ENCODE data around the gene PPP1CA. TPM values are rescaled to one million over a fixed set of nuclear protein-coding genes. Genes with fewer than 3 reads are reported as not detected.

PPP1CA gene
- polyA plus RNA-seq, 4 donors, result 77.6 to 177 (median 146) TPM

GRCh38 chr11:67354075-67355022 is 47.3 kb downstream of the PPP1CA start:
- DNase-seq (ENCODE audit: low read depth in 4 of 4, low spot score in 3 of 4), result no peak

- peak in 3 of 4 donors; percentile 84 to 88 (median 84) for DNase-seq (ENCODE audit: low read depth in 4 of 4, low spot score in 3 of 4)
Observed at GRCh38 chr11:67353317-67354074, 48.2 kb downstream of the PPP1CA start, which contains the start of gene POLD4. Gene POLD4 (minus strand): TSS chr11:67353546. CDS start chr11:67353399, 147 bp downstream.

GRCh38 chr11:67352546-67353316 is 48.9 kb downstream of the PPP1CA start:
- DNase-seq (ENCODE audit: low read depth in 4 of 4, low spot score in 3 of 4), result no peak

- DNase-seq (ENCODE audit: low read depth in 4 of 4, low spot score in 3 of 4), result no peak
Observed at GRCh38 chr11:67351275-67352005, 50.2 kb downstream of the PPP1CA start.

- DNase-seq (ENCODE audit: low read depth in 4 of 4, low spot score in 3 of 4), result no peak
Observed at GRCh38 chr11:67349928-67350465, 51.7 kb downstream of the PPP1CA start.

GRCh38 chr11:67349457-67349856 is 52.2 kb downstream of the PPP1CA start:
- no peak for DNase-seq (ENCODE audit: low read depth in 4 of 4, low spot score in 3 of 4)

- no peak for DNase-seq (ENCODE audit: low read depth in 4 of 4, low spot score in 3 of 4)
Observed at GRCh38 chr11:67349036-67349435, 52.6 kb downstream of the PPP1CA start.

Other genes with a start within 250 kb of the PPP1CA start
- gene GRK2, start 135.4 kb downstream of the PPP1CA start, polyA plus RNA-seq (ENCODE audit: insufficient read length in 4 of 4), result 10 to 100 TPM; 43.3 to 66.4 (median 47.0) TPM
- gene ANKRD13D, start 112.6 kb downstream of the PPP1CA start, polyA plus RNA-seq (ENCODE audit: insufficient read length in 4 of 4), result 10 to 100 TPM; 20.2 to 60.0 (median 30.1) TPM
- gene SSH3, start 98.3 kb downstream of the PPP1CA start, polyA plus RNA-seq (ENCODE audit: insufficient read length in 4 of 4), result 10 to 100 TPM; 16.6 to 37.2 (median 24.5) TPM
- 10 to 100 TPM; 18.5 to 36.3 (median 22.3) TPM for gene POLD4, start 48.3 kb downstream of the PPP1CA start, polyA plus RNA-seq (ENCODE audit: insufficient read length in 4 of 4)
- 10 to 100 TPM in 1 of 4 donors, 1 to 10 TPM in 3; 5.4 to 12.9 (median 7.0) TPM for gene CLCF1, start 28.3 kb downstream of the PPP1CA start, polyA plus RNA-seq (ENCODE audit: insufficient read length in 4 of 4)
- 10 to 100 TPM; 16.6 to 37.5 (median 19.1) TPM for gene RAD9A, start 9.9 kb downstream of the PPP1CA start, polyA plus RNA-seq (ENCODE audit: insufficient read length in 4 of 4)
- gene TBC1D10C, start 2.2 kb upstream of the PPP1CA start, polyA plus RNA-seq (ENCODE audit: insufficient read length in 4 of 4), result 10 to 100 TPM in 1 of 4 donors, 1 to 10 TPM in 3; 2.5 to 11.7 (median 4.4) TPM
- gene CARNS1, start 13.8 kb upstream of the PPP1CA start, polyA plus RNA-seq (ENCODE audit: insufficient read length in 4 of 4), result 1 to 10 TPM; 1.1 to 4.4 (median 1.8) TPM
- gene RPS6KB2, start 26.6 kb upstream of the PPP1CA start, polyA plus RNA-seq (ENCODE audit: insufficient read length in 4 of 4), result 10 to 100 TPM; 37.4 to 46.7 (median 41.7) TPM
- 1 to 10 TPM in 3 of 4 donors, under 1 TPM in 1; 0.86 to 2.4 (median 2.0) TPM for gene PTPRCAP, start 35.8 kb upstream of the PPP1CA start, polyA plus RNA-seq (ENCODE audit: insufficient read length in 4 of 4)
- gene CORO1B, start 41.6 kb upstream of the PPP1CA start, polyA plus RNA-seq (ENCODE audit: insufficient read length in 4 of 4), result 10 to 100 TPM; 43.9 to 82.9 (median 59.9) TPM
- gene GPR152, start 50.9 kb upstream of the PPP1CA start, polyA plus RNA-seq (ENCODE audit: insufficient read length in 4 of 4), result not detected
- under 1 TPM; 0.54 to 0.75 (median 0.64) TPM for gene CABP4, start 53.5 kb upstream of the PPP1CA start, polyA plus RNA-seq (ENCODE audit: insufficient read length in 4 of 4)
- gene TMEM134, start 67.4 kb upstream of the PPP1CA start, polyA plus RNA-seq (ENCODE audit: insufficient read length in 4 of 4), result 10 to 100 TPM; 32.4 to 73.8 (median 42.1) TPM
- 10 to 100 TPM; 52.7 to 69.0 (median 65.4) TPM for gene AIP, start 81.2 kb upstream of the PPP1CA start, polyA plus RNA-seq (ENCODE audit: insufficient read length in 4 of 4)
- 10 to 100 TPM; 26.9 to 38.6 (median 33.7) TPM for gene PITPNM1, start 103.5 kb upstream of the PPP1CA start, polyA plus RNA-seq (ENCODE audit: insufficient read length in 4 of 4)
- gene CDK2AP2, start 106.3 kb upstream of the PPP1CA start, polyA plus RNA-seq (ENCODE audit: insufficient read length in 4 of 4), result 10 to 100 TPM; 28.4 to 60.1 (median 44.1) TPM
- under 1 TPM in 2 of 4 donors, not detected in 2; 0.29 to 0.39 TPM for gene CABP2, start 121.6 kb upstream of the PPP1CA start, polyA plus RNA-seq (ENCODE audit: insufficient read length in 4 of 4)
- 100 to 1,000 TPM; 560 to 818 (median 731) TPM for gene GSTP1, start 182.0 kb upstream of the PPP1CA start, polyA plus RNA-seq (ENCODE audit: insufficient read length in 4 of 4)
- 100 to 1,000 TPM; 122 to 271 (median 155) TPM for gene NDUFV1, start 205.1 kb upstream of the PPP1CA start, polyA plus RNA-seq (ENCODE audit: insufficient read length in 4 of 4)
- 10 to 100 TPM in 1 of 4 donors, 1 to 10 TPM in 3; 3.6 to 10.1 (median 4.1) TPM for gene NUDT8, start 228.1 kb upstream of the PPP1CA start, polyA plus RNA-seq (ENCODE audit: insufficient read length in 4 of 4)
- gene TBX10, start 237.9 kb upstream of the PPP1CA start, polyA plus RNA-seq (ENCODE audit: insufficient read length in 4 of 4), result not detected
- gene ACY3, start 248.9 kb upstream of the PPP1CA start, polyA plus RNA-seq (ENCODE audit: insufficient read length in 4 of 4), result 10 to 100 TPM in 3 of 4 donors, 1 to 10 TPM in 1; 1.0 to 26.6 (median 20.6) TPM

Measured in left renal pelvis (tissue), 4 donors.